HFF-Myc (cell line): ENCODE data around the gene GNAO1.

Experiments used
- DNase-seq: peaks from one replicate; pipeline ENCODE4 v3.0.0-alpha.2; 2011; ENCODE audit warnings: low read depth; ENCODE audit errors: extremely low read depth
- H3K4me3 ChIP-seq: replicated peaks from 2 replicates; pipeline ENCODE4 v1.5.1; 2011; ENCODE audit warnings: low read depth, mild to moderate bottlenecking, control low read depth, low read length
- TF ChIP-seq, protein P1 (sequence below): IDR thresholded peaks from 2 replicates; pipeline ENCODE4 v1.5.1; 2012; ENCODE audit warnings: mild to moderate bottlenecking, low read depth, low read length, control low read depth; ENCODE audit errors: missing control alignments

The GNAO1 gene

DNA sequence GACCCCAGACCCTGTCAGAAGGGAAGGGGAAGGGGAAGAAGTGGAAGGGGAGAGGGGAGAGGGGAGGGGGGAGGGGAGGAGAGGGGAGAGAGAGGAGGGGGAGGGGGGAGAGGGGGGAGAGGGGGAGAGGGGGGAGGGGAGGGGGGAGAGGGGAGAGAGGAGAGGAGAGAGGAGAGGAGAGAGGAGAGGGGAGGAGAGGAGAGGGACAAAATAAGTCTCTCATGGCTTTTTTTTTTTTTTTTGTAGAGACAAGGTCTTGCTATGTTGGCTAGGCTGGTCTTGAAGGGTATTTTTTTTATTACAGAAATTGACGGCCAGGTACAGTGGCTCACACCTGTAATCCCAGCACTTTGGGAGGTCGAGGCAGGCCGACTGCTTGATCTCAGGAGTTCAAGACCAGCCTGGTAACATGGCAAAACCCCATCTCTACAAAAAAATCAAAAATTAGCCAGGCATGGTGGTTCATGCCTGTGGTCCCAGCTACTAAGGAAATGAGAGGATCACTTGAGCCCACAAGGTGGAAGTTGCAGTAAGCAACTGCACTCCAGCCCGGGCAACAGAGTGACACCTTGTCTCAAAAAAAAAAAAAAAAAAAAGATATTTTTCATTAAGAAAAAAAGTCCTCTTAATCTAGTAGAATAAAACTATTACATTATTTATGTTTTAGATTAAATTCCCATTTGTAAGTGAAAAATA is 214.8 kb downstream of the GNAO1 start:
- no peak for DNase-seq
- H3K4me3 ChIP-seq: no peak overlapping the region
- TF ChIP-seq, protein P1, sequence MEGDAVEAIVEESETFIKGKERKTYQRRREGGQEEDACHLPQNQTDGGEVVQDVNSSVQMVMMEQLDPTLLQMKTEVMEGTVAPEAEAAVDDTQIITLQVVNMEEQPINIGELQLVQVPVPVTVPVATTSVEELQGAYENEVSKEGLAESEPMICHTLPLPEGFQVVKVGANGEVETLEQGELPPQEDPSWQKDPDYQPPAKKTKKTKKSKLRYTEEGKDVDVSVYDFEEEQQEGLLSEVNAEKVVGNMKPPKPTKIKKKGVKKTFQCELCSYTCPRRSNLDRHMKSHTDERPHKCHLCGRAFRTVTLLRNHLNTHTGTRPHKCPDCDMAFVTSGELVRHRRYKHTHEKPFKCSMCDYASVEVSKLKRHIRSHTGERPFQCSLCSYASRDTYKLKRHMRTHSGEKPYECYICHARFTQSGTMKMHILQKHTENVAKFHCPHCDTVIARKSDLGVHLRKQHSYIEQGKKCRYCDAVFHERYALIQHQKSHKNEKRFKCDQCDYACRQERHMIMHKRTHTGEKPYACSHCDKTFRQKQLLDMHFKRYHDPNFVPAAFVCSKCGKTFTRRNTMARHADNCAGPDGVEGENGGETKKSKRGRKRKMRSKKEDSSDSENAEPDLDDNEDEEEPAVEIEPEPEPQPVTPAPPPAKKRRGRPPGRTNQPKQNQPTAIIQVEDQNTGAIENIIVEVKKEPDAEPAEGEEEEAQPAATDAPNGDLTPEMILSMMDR: no peak
